Neural progenitor cell (in vitro differentiated cells): ENCODE measurements around the gene NTPCR. TPM values are rescaled to one million over a fixed set of nuclear protein-coding genes. Genes with fewer than 3 reads are reported as not detected.

Source experiments
- DNase-seq: peaks from one replicate; pipeline ENCODE4 v3.0.0-alpha.2; 2016; ENCODE audit warnings: low spot score
- H2AFZ ChIP-seq: fragments of 200-600 bp; sonication (generic); replicated peaks from 2 replicates; pipeline ENCODE4 v1.6.1; 2016; ENCODE audit warnings: antibody characterized with exemption
- H3F3A ChIP-seq: fragments of 200-600 bp; sonication (generic); 2 replicates; pipeline ENCODE4 v1.6.1; 2016; ENCODE audit warnings: antibody characterized with exemption, low read depth
- H3K27ac ChIP-seq: fragments of 200-600 bp; sonication (generic); 2 replicates; pipeline ENCODE4 v1.5.1; 2016; ENCODE audit warnings: mild to moderate bottlenecking
- H3K27me3 ChIP-seq: fragments of 200-600 bp; sonication (generic); 2 replicates; pipeline ENCODE4 v1.6.1; 2016; ENCODE audit warnings: mild to moderate bottlenecking, moderate library complexity
- H3K36me3 ChIP-seq: fragments of 200-600 bp; sonication (generic); 2 replicates; pipeline ENCODE4 v1.5.1; 2016
- H3K4me1 ChIP-seq: fragments of 200-600 bp; sonication (generic); 2 replicates; pipeline ENCODE4 v1.6.1; 2016; ENCODE audit warnings: mixed run types
- H3K4me2 ChIP-seq: fragments of 200-600 bp; sonication (generic); 2 replicates; pipeline ENCODE4 v1.6.1; 2016
- H3K4me3 ChIP-seq: fragments of 200-600 bp; sonication (generic); 2 replicates; pipeline ENCODE4 v1.5.1; 2016
- H3K79me2 ChIP-seq: fragments of 200-600 bp; sonication (generic); 2 replicates; pipeline ENCODE4 v1.6.1; 2016; ENCODE audit warnings: low read depth
- H3K9ac ChIP-seq: fragments of 200-600 bp; sonication (generic); 2 replicates; pipeline ENCODE4 v1.6.1; 2016
- H3K9me3 ChIP-seq: fragments of 200-600 bp; sonication (generic); 2 replicates; pipeline ENCODE4 v1.5.1; 2016; ENCODE audit warnings: low read depth
- H4K20me1 ChIP-seq: fragments of 200-600 bp; sonication (generic); 2 replicates; pipeline ENCODE4 v1.6.1; 2016; ENCODE audit warnings: low read depth
- H3K27ac Mint-ChIP-seq: 3 replicates; pipeline ENCODE4 v1.8.0; 2021; ENCODE audit warnings: mixed read lengths
- H3K27me3 Mint-ChIP-seq: 2 replicates; pipeline ENCODE4 v1.8.0; 2022; ENCODE audit warnings: low read depth, mild to moderate bottlenecking, inconsistent platforms, moderate library complexity, mixed read lengths; ENCODE audit not compliant: insufficient read depth
- H3K36me3 Mint-ChIP-seq: 3 replicates; pipeline ENCODE4 v1.8.0; 2021; ENCODE audit warnings: mixed read lengths
- H3K4me1 Mint-ChIP-seq: 3 replicates; pipeline ENCODE4 v1.8.0; 2021; ENCODE audit warnings: mixed read lengths
- H3K4me3 Mint-ChIP-seq: 3 replicates; pipeline ENCODE4 v1.8.0; 2021; ENCODE audit warnings: mild to moderate bottlenecking, moderate library complexity, mixed read lengths
- H3K9me3 Mint-ChIP-seq: 3 replicates; pipeline ENCODE4 v1.8.0; 2020; ENCODE audit warnings: mixed read lengths
- EZH2 ChIP-seq: fragments of 200-600 bp; sonication (generic); IDR thresholded peaks from 2 replicates; pipeline ENCODE4 v1.6.1; 2017; ENCODE audit warnings: antibody characterized with exemption, mild to moderate bottlenecking, moderate library complexity
- EZH2phosphoT487 ChIP-seq: fragments of 200-600 bp; sonication (generic); IDR thresholded peaks from 2 replicates; pipeline ENCODE4 v1.6.1; 2017; ENCODE audit warnings: antibody characterized with exemption
- total RNA-seq: library from RNA; depleted of rRNA; stranded (reverse); fragments of >200 nt; gene quantifications from 2 replicates; pipeline ENCODE4 v1.2.3, GENCODE V29; 2015; ENCODE audit warnings: low replicate concordance
- TF ChIP-seq, protein P1 (sequence below): fragments of 200-600 bp; sonication (generic); IDR thresholded peaks from 2 replicates; pipeline ENCODE4 v1.5.1; 2017; ENCODE audit warnings: antibody characterized with exemption, mild to moderate bottlenecking

Gene NTPCR
- total RNA-seq, 1 donor from 2014 or later: 65.7 TPM

DNA sequence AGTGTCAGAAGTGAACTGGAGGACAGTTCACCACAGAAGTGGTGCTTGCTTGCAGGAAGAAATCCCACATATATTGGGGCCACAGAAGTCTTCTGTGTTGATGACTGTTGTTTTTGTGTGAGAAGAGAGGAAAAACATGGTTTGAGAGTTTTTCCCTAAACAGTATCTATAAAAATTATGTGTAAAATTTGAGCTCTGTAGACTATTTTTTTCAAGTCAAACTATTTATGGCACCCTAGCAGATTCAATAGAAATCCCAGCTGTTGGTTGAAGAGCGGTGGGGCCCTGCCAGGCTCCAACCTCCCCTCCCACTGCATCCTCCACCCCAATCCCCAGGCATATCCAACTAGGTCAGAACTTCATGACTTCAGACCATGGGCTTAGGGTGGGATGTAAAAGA is 61.6 kb downstream of the NTPCR start:
- Mint-ChIP-seq H3K4me1 (no peaks in the 10 kb centered on the region), H3K27me3 (no peaks in the 10 kb centered on the region), H3K9me3 (no peaks in the 10 kb centered on the region), H3K4me3 (no peak overlapping the region), H3K36me3 (peaks cover 12% of the 10 kb centered on the region), H3K27ac (no peak overlapping the region)
- Histone ChIP-seq H3K79me2 (no peaks in the 10 kb centered on the region), H3K27me3 (no peaks in the 10 kb centered on the region), H3K4me2 (no peak overlapping the region), H3K27ac (no peak overlapping the region), H4K20me1 (no peaks in the 10 kb centered on the region), H2AFZ (no peak overlapping the region), H3F3A (no peaks in the 10 kb centered on the region), H3K4me3 (no peak overlapping the region), H3K9ac (no peak overlapping the region), H3K4me1 (no peaks in the 10 kb centered on the region), H3K9me3 (no peaks in the 10 kb centered on the region), H3K36me3 (no peaks in the 10 kb centered on the region)
- no peak for DNase-seq
- no peak for TF ChIP-seq EZH2
- TF ChIP-seq, protein P1, sequence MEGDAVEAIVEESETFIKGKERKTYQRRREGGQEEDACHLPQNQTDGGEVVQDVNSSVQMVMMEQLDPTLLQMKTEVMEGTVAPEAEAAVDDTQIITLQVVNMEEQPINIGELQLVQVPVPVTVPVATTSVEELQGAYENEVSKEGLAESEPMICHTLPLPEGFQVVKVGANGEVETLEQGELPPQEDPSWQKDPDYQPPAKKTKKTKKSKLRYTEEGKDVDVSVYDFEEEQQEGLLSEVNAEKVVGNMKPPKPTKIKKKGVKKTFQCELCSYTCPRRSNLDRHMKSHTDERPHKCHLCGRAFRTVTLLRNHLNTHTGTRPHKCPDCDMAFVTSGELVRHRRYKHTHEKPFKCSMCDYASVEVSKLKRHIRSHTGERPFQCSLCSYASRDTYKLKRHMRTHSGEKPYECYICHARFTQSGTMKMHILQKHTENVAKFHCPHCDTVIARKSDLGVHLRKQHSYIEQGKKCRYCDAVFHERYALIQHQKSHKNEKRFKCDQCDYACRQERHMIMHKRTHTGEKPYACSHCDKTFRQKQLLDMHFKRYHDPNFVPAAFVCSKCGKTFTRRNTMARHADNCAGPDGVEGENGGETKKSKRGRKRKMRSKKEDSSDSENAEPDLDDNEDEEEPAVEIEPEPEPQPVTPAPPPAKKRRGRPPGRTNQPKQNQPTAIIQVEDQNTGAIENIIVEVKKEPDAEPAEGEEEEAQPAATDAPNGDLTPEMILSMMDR: no peak
- no peak for TF ChIP-seq EZH2phosphoT487

DNA sequence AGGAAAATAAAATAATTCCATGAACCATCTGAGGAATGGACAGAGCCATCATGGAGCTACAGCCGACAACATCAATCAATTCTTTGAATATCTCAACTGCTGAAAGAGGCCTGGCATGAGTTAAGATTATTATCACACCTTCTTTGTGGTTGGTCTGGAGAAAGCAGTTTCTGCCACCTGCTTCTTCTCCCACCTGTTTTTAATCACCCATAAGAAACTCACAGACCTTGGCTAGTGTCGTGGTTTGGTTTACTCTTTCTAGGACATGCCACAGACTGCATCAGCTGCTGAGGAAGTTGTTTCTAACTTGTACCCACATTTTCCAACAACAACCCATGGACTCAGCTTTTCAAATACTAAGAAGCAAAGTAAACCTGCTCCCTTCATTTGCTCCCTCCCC is 65.6 kb downstream of the NTPCR start:
- Mint-ChIP-seq H3K27ac (no peak overlapping the region), H3K4me1 (peaks cover 29% of the 10 kb centered on the region), H3K36me3 (peaks cover 10% of the 10 kb centered on the region), H3K27me3 (peaks cover 2% of the 10 kb centered on the region), H3K4me3 (no peak overlapping the region), H3K9me3 (no peaks in the 10 kb centered on the region)
- H3K4me2 ChIP-seq: no peak overlapping the region
- DNase-seq: no peak
- H3K4me3 ChIP-seq: no peak overlapping the region
- H3K4me1 ChIP-seq: peaks cover 17% of the 10 kb centered on the region
- H3F3A ChIP-seq: peaks cover 7% of the 10 kb centered on the region
- H4K20me1 ChIP-seq: no peaks in the 10 kb centered on the region
- H3K36me3 ChIP-seq: no peaks in the 10 kb centered on the region
- no peaks in the 10 kb centered on the region for H3K27me3 ChIP-seq
- TF ChIP-seq EZH2: no peak
- TF ChIP-seq EZH2phosphoT487: no peak
- TF ChIP-seq, protein P1: no peak
- no peak overlapping the region for H3K9ac ChIP-seq
- no peak overlapping the region for H2AFZ ChIP-seq
- H3K9me3 ChIP-seq: no peaks in the 10 kb centered on the region
- no peaks in the 10 kb centered on the region for H3K79me2 ChIP-seq
- H3K27ac ChIP-seq: no peak overlapping the region

DNA sequence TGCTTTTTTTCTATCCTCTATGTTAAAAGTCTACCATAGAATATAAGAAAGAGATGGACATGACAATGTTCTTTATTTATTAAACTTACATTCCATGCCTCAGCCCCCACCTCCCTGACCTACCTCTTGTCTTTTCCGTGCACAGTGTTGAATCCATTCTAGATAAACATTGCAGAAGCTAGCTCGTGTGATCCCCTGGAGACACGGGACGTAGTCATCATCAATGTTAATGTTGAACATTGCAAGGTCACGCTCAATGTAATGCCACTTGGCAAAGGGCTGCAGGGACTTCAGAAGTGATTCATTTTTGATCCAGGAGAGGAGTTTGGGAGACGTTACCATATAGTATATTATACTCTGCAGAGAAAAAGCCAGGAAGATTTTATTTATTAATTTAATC is 66.4 kb downstream of the NTPCR start:
- H3K9me3 ChIP-seq: no peaks in the 10 kb centered on the region
- no peak overlapping the region for H3K4me3 ChIP-seq
- no peak overlapping the region for H3K27ac ChIP-seq
- DNase-seq: no peak
- H3K4me1 Mint-ChIP-seq: peaks cover 33% of the 10 kb centered on the region
- peaks cover 2% of the 10 kb centered on the region for H3K27me3 Mint-ChIP-seq
- H3K4me1 ChIP-seq: peaks cover 20% of the 10 kb centered on the region
- no peak overlapping the region for H3K4me3 Mint-ChIP-seq
- no peak overlapping the region for H3K27ac Mint-ChIP-seq
- no peak overlapping the region for H3K4me2 ChIP-seq
- H3K36me3 Mint-ChIP-seq: peaks cover 9% of the 10 kb centered on the region
- H3F3A ChIP-seq: peaks cover 8% of the 10 kb centered on the region
- no peaks in the 10 kb centered on the region for H3K79me2 ChIP-seq
- no peak overlapping the region for H3K9ac ChIP-seq
- H3K9me3 Mint-ChIP-seq: no peaks in the 10 kb centered on the region
- no peak for TF ChIP-seq EZH2
- TF ChIP-seq, protein P1: no peak
- TF ChIP-seq EZH2phosphoT487: no peak
- H3K27me3 ChIP-seq: no peaks in the 10 kb centered on the region
- no peaks in the 10 kb centered on the region for H4K20me1 ChIP-seq
- H2AFZ ChIP-seq: no peak overlapping the region
- H3K36me3 ChIP-seq: no peaks in the 10 kb centered on the region
